ENCODE data around the gene SOX2.

DNA sequence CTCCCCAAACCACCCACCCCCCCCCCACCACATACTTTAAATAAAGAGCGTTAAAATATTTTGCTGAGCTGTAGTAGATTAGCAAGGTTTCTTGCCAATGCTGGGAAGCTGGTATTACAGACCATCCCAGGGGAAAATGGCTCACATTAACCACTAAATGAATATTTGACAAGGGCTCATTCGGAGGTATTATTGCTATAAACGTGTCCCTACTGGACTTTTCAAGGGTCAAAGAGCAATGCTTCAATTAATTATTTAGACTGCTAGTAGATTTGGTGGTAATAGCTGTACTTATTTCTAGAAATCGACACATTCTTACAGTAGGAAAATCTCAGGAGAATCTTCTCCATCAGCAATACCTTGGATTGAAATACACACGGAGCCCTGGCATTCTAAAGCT lies 5.2 kb downstream of the SOX2 start:
- TF ChIP-seq, protein P1, sequence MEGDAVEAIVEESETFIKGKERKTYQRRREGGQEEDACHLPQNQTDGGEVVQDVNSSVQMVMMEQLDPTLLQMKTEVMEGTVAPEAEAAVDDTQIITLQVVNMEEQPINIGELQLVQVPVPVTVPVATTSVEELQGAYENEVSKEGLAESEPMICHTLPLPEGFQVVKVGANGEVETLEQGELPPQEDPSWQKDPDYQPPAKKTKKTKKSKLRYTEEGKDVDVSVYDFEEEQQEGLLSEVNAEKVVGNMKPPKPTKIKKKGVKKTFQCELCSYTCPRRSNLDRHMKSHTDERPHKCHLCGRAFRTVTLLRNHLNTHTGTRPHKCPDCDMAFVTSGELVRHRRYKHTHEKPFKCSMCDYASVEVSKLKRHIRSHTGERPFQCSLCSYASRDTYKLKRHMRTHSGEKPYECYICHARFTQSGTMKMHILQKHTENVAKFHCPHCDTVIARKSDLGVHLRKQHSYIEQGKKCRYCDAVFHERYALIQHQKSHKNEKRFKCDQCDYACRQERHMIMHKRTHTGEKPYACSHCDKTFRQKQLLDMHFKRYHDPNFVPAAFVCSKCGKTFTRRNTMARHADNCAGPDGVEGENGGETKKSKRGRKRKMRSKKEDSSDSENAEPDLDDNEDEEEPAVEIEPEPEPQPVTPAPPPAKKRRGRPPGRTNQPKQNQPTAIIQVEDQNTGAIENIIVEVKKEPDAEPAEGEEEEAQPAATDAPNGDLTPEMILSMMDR (IDR thresholded peaks at IDR 0.05; ENCODE audit: low read depth, low read length, poor library complexity, severe bottlenecking): no peak
- TF ChIP-seq EZH2phosphoT487 (IDR thresholded peaks at IDR 0.05; ENCODE audit: borderline replicate concordance, low read length): no peak
